ENCODE data around the gene TARBP2.

DNA sequence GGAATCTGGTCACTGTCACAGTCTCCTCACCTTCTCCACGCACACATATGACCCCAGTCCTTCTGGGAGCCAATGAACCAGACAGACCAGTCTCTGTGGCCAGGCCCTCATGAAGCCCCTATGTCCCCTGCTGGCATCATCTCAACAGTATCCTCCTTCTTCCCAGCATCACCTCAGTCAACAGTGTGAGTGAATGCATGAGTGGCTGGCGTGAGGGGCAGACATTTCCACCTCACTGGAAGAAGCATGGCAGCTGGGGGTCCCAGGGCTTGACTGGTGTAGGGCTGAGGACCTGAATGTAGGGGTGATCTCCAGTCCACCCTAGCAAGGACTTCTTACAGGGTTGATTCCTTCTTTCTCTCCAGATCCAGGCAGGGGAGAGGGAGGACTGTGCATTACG is 3.6 kb upstream of the TARBP2 start:
- TF ChIP-seq POLR2AphosphoS5 (IDR thresholded peaks at IDR 0.05) (no peak), CTCF (IDR thresholded peaks at IDR 0.05 in 8 of 11, conservative IDR thresholded peaks at IDR 0.05 in 3 of 11) (no peak)

All from spleen (tissue), 7 donors.